Measurements from ENCODE around the gene HP1BP3.
A peak's percentile ranks its signal among the peaks of the same experiment; 100 is the strongest.

HP1BP3 gene

GRCh38 chr1:20787840-20788795 lies 1.0 kb upstream of the HP1BP3 start:
- Histone ChIP-seq H4K20me1 (ENCODE audit: insufficient read depth, low read length) (no peaks in the 10 kb centered on the region), H3K27ac (ENCODE audit: low read depth, low read length, poor library complexity, severe bottlenecking) (peak overlapping the region; percentile 33), H3K9me2 (ENCODE audit: low read depth, low read length) (no peaks in the 10 kb centered on the region), H3K9ac (ENCODE audit: low read length) (peak overlapping the region; percentile 78), H3K79me2 (ENCODE audit: insufficient read depth, low read length) (peaks cover 31% of the 10 kb centered on the region), H3K9me3 (ENCODE audit: low read length) (no peaks in the 10 kb centered on the region), H3F3A (ENCODE audit: insufficient read depth, low read length) (no peaks in the 10 kb centered on the region), H2AFZ (ENCODE audit: low read length) (no peak overlapping the region; the same call in 1 of the 2 replicates), H3K27me3 (ENCODE audit: insufficient read depth, low read length) (no peaks in the 10 kb centered on the region), H3K4me1 (ENCODE audit: insufficient read depth, low read length, severe bottlenecking) (peaks cover 26% of the 10 kb centered on the region), H3K4me2 (ENCODE audit: low read length) (peak overlapping the region; percentile 88), H3K36me3 (ENCODE audit: insufficient read depth, low read length) (peaks cover 4% of the 10 kb centered on the region; the same call in 1 of the 2 replicates), H3K4me3 (ENCODE audit: low read depth, low read length, poor library complexity, severe bottlenecking) (peak overlapping the region; percentile 91)
- TF ChIP-seq EZH2 (IDR thresholded peaks at IDR 0.05; ENCODE audit: borderline replicate concordance, low read length): no peak
- TF ChIP-seq CTCF (IDR thresholded peaks at IDR 0.05; ENCODE audit: low read length): no peak

DNA sequence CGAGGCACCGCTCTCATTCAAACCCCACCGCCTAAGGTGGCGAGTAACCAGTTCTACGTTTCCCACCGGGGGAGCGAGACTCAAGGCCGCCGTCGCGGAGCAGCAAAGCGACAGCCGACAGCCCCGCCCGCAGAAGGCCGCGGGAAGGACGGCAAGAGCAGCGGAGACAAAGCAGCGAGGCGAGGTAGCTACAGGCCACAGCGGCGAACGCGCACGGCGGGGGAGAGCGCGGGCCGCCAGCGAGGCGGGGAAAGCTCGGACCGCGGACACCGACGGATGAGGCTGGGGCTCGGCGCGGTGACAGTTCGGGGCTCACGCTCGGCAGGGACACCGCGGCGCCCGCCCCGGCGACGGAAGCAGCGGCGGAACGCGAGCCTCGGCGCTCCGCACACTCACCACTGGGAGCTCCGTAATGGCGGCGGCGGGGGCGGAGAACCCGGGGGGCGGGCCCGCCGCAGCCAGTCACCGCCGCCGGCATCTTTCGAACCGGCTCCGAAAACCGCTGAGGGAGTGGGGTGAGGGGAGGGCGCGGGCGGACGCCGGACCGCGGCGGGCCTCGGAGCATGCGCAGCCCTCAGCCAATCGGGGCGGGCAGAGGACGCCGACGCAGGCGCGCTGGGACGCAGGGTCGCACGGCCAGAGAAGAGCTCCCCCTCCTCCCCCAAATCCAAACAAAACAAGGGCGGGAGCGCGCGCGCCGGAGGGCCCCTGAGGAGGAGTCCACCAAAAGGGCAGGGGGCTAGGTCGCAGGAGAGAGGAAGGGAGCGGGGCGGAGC lies 666 bp downstream of the HP1BP3 start:
- H3K4me1 ChIP-seq (ENCODE audit: insufficient read depth, low read length, severe bottlenecking): peaks cover 30% of the 10 kb centered on the region
- H3K27me3 ChIP-seq (ENCODE audit: insufficient read depth, low read length): no peaks in the 10 kb centered on the region
- H3K79me2 ChIP-seq (ENCODE audit: insufficient read depth, low read length): peaks cover 48% of the 10 kb centered on the region
- no peaks in the 10 kb centered on the region for H3K9me3 ChIP-seq (ENCODE audit: low read length)
- peak overlapping the region; percentile 76 for H3K4me2 ChIP-seq (ENCODE audit: low read length)
- H3K9ac ChIP-seq (ENCODE audit: low read length): peak overlapping the region; percentile 98
- H3K36me3 ChIP-seq (ENCODE audit: insufficient read depth, low read length): peaks cover 15% of the 10 kb centered on the region
- H3K9me2 ChIP-seq (ENCODE audit: low read depth, low read length): no peaks in the 10 kb centered on the region
- TF ChIP-seq EZH2 (IDR thresholded peaks at IDR 0.05; ENCODE audit: borderline replicate concordance, low read length) (no peak), CTCF (IDR thresholded peaks at IDR 0.05; ENCODE audit: low read length) (no peak)
- peak overlapping the region; percentile 91 for H3K4me3 ChIP-seq (ENCODE audit: low read depth, low read length, poor library complexity, severe bottlenecking)
- no peaks in the 10 kb centered on the region for H3F3A ChIP-seq (ENCODE audit: insufficient read depth, low read length)
- peak overlapping the region; percentile 87 for H3K27ac ChIP-seq (ENCODE audit: low read depth, low read length, poor library complexity, severe bottlenecking)
- no peaks in the 10 kb centered on the region for H4K20me1 ChIP-seq (ENCODE audit: insufficient read depth, low read length)
- no peak overlapping the region for H2AFZ ChIP-seq (ENCODE audit: low read length)

DNA sequence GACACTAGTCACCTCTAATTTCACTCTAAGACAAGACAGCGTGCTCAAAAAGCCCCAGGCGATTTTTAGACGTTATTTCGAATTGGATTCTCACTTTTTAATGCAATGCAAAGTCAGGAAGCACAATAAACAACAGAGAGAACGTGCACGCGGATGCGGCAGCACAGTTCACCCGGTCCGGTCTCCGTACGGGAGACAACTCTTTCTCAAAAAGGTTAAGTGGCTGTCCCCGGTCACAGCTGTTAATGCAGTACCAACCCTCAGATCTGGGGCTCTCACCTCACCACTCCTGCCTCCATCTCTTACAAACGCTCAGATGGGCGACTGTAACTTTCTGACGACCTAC lies 1.2 kb downstream of the HP1BP3 start:
- no peak overlapping the region for H2AFZ ChIP-seq (ENCODE audit: low read length)

More for the DNA sequence above, 1.2 kb downstream of the HP1BP3 start:
- Histone ChIP-seq H3K36me3 (ENCODE audit: insufficient read depth, low read length) (peaks cover 15% of the 10 kb centered on the region), H3K4me1 (ENCODE audit: insufficient read depth, low read length, severe bottlenecking) (peaks cover 30% of the 10 kb centered on the region), H3K4me3 (ENCODE audit: low read depth, low read length, poor library complexity, severe bottlenecking) (peak overlapping the region; percentile 91), H3F3A (ENCODE audit: insufficient read depth, low read length) (no peaks in the 10 kb centered on the region), H3K4me2 (ENCODE audit: low read length) (peak overlapping the region; percentile 76), H3K9me2 (ENCODE audit: low read depth, low read length) (no peaks in the 10 kb centered on the region), H3K9me3 (ENCODE audit: low read length) (no peaks in the 10 kb centered on the region), H3K27me3 (ENCODE audit: insufficient read depth, low read length) (no peaks in the 10 kb centered on the region), H3K79me2 (ENCODE audit: insufficient read depth, low read length) (peaks cover 54% of the 10 kb centered on the region), H3K9ac (ENCODE audit: low read length) (peak overlapping the region; percentile 98), H4K20me1 (ENCODE audit: insufficient read depth, low read length) (no peaks in the 10 kb centered on the region), H3K27ac (ENCODE audit: low read depth, low read length, poor library complexity, severe bottlenecking) (peak overlapping the region; percentile 87)
- TF ChIP-seq EZH2 (IDR thresholded peaks at IDR 0.05; ENCODE audit: borderline replicate concordance, low read length) (no peak), CTCF (IDR thresholded peaks at IDR 0.05; ENCODE audit: low read length) (no peak)

Measured in OCI-LY1 (cell line).